Measurements from ENCODE around the gene MCM9. TPM values are rescaled to one million over a fixed set of nuclear protein-coding genes. Genes with fewer than 3 reads are reported as not detected.

Gene MCM9
- total RNA-seq, 4 donors from 2014 or later, result 26.7 to 47.2 (median 35.8) TPM

- peaks cover 0 to 19% of the 10 kb centered on the region in 2 donors for H3K36me3 ChIP-seq
- intact Hi-C loops (cut with DNase I), result no loop called here
- WGBS, 2 donors, result 83 to 92% methylated on average over 2 of the region's 2 CpGs
- no peaks in the 10 kb centered on the region for H3K9me3 ChIP-seq
- TF ChIP-seq CTCF (IDR thresholded peaks at IDR 0.05) (no peak), POLR2A (IDR thresholded peaks at IDR 0.05) (no peak)
- H3K4me3 ChIP-seq (replicated peaks in 1 of 3), result no peak overlapping the region
- no peaks in the 10 kb centered on the region for H3K27me3 ChIP-seq
- no peak for DNase-seq
- no peak overlapping the region for H3K27ac ChIP-seq
- H3K4me1 ChIP-seq, result no peaks in the 10 kb centered on the region
These were observed 21.8 kb downstream of the MCM9 start for GRCh38 chr6:118913161-118913560.

GRCh38 chr6:118912646-118913045 is 22.3 kb downstream of the MCM9 start:
- 95% methylated on average over 5 of the region's 5 CpGs for WGBS, 2 donors
- DNase-seq, result no peak
- Histone ChIP-seq H3K27ac (no peak overlapping the region), H3K9me3 (no peaks in the 10 kb centered on the region), H3K4me3 (replicated peaks in 1 of 3) (no peak overlapping the region), H3K4me1 (no peaks in the 10 kb centered on the region), H3K27me3 (no peaks in the 10 kb centered on the region), H3K36me3 (peaks cover 4 to 24% of the 10 kb centered on the region in 2 donors)
- intact Hi-C loops (cut with DNase I), result no loop called here
- no peak for TF ChIP-seq POLR2A (IDR thresholded peaks at IDR 0.05)
- no peak for TF ChIP-seq CTCF (IDR thresholded peaks at IDR 0.05)

GRCh38 chr6:118908441-118908840 is 26.5 kb downstream of the MCM9 start:
- WGBS, 2 donors, result 91 to 92% methylated on average over 1 of the region's 1 CpG
- TF ChIP-seq POLR2A (IDR thresholded peaks at IDR 0.05), result no peak
- H3K36me3 ChIP-seq, result peaks cover 8 to 21% of the 10 kb centered on the region in 2 donors

GRCh38 chr6:118905851-118906250 is 29.1 kb downstream of the MCM9 start:
- peaks cover 8 to 17% of the 10 kb centered on the region in 2 donors for H3K36me3 ChIP-seq
- TF ChIP-seq CTCF (IDR thresholded peaks at IDR 0.05) (no peak), POLR2A (IDR thresholded peaks at IDR 0.05) (no peak)
- H3K4me3 ChIP-seq (replicated peaks in 1 of 3), result no peak overlapping the region
- intact Hi-C loops (cut with DNase I), result no loop called here
- WGBS, 2 donors, result 95 to 98% methylated on average over 4 of the region's 4 CpGs
- no peak overlapping the region for H3K27ac ChIP-seq
- no peak for DNase-seq
- no peaks in the 10 kb centered on the region for H3K27me3 ChIP-seq
- H3K4me1 ChIP-seq, result peaks cover 4 to 5% of the 10 kb centered on the region in 2 donors
- no peaks in the 10 kb centered on the region for H3K9me3 ChIP-seq

More at GRCh38 chr6:118908441-118908840, 26.5 kb downstream of the MCM9 start:
- H3K9me3 ChIP-seq, result no peaks in the 10 kb centered on the region
- no peak overlapping the region for H3K27ac ChIP-seq
- H3K27me3 ChIP-seq, result no peaks in the 10 kb centered on the region
- no peaks in the 10 kb centered on the region for H3K4me1 ChIP-seq
- H3K4me3 ChIP-seq (replicated peaks in 1 of 3), result no peak overlapping the region
- intact Hi-C loops (cut with DNase I), result no loop called here
- DNase-seq, result no peak

GRCh38 chr6:118905084-118905483 is 29.9 kb downstream of the MCM9 start:
- no peak for DNase-seq
- TF ChIP-seq CTCF (IDR thresholded peaks at IDR 0.05) (no peak), POLR2A (IDR thresholded peaks at IDR 0.05) (no peak)
- no peaks in the 10 kb centered on the region for H3K9me3 ChIP-seq
- H3K27me3 ChIP-seq, result no peaks in the 10 kb centered on the region
- H3K36me3 ChIP-seq, result peaks cover 8 to 16% of the 10 kb centered on the region in 2 donors
- intact Hi-C loops (cut with DNase I), result no loop called here
- peaks cover 4 to 5% of the 10 kb centered on the region in 2 donors for H3K4me1 ChIP-seq
- no peak overlapping the region for H3K4me3 ChIP-seq (replicated peaks in 1 of 3)
- H3K27ac ChIP-seq, result no peak overlapping the region

GRCh38 chr6:118903691-118904090 is 31.3 kb downstream of the MCM9 start:
- Histone ChIP-seq H3K27me3 (no peaks in the 10 kb centered on the region), H3K9me3 (no peaks in the 10 kb centered on the region), H3K4me3 (replicated peaks in 1 of 3) (no peak overlapping the region), H3K27ac (no peak overlapping the region), H3K36me3 (peaks cover 8 to 15% of the 10 kb centered on the region in 2 donors), H3K4me1 (peaks cover 4 to 5% of the 10 kb centered on the region in 2 donors)
- intact Hi-C loops (cut with DNase I), result no loop called here
- TF ChIP-seq POLR2A (IDR thresholded peaks at IDR 0.05), result no peak
- DNase-seq, result no peak
- 89 to 93% methylated on average over 6 of the region's 6 CpGs for WGBS, 2 donors
